HG03097 (cell line): Measurements from ENCODE around the gene TERT.
"Not testable (repeated sequence)": the region's sequence is repeated elsewhere in the genome, so short reads cannot be mapped to it uniquely, and the experiment has no call there.

Experiments
- ATAC-seq: cut with Tn5 transposase; IDR thresholded peaks from one replicate; pipeline ENCODE4 v1.9.1; 2021; ENCODE audit not compliant: unreplicated experiment, low FRiP score

Gene TERT

DNA sequence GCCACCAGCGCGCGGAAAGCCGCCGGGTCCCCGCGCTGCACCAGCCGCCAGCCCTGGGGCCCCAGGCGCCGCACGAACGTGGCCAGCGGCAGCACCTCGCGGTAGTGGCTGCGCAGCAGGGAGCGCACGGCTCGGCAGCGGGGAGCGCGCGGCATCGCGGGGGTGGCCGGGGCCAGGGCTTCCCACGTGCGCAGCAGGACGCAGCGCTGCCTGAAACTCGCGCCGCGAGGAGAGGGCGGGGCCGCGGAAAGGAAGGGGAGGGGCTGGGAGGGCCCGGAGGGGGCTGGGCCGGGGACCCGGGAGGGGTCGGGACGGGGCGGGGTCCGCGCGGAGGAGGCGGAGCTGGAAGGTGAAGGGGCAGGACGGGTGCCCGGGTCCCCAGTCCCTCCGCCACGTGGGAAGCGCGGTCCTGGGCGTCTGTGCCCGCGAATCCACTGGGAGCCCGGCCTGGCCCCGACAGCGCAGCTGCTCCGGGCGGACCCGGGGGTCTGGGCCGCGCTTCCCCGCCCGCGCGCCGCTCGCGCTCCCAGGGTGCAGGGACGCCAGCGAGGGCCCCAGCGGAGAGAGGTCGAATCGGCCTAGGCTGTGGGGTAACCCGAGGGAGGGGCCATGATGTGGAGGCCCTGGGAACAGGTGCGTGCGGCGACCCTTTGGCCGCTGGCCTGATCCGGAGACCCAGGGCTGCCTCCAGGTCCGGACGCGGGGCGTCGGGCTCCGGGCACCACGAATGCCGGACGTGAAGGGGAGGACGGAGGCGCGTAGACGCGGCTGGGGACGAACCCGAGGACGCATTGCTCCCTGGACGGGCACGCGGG, at the start of gene TERT:
TERT (minus strand) TSS at position 234 of the 815 bp plus-strand sequence; CDS start at position 155, 79 bp downstream.
- no peak for ATAC-seq

DNA sequence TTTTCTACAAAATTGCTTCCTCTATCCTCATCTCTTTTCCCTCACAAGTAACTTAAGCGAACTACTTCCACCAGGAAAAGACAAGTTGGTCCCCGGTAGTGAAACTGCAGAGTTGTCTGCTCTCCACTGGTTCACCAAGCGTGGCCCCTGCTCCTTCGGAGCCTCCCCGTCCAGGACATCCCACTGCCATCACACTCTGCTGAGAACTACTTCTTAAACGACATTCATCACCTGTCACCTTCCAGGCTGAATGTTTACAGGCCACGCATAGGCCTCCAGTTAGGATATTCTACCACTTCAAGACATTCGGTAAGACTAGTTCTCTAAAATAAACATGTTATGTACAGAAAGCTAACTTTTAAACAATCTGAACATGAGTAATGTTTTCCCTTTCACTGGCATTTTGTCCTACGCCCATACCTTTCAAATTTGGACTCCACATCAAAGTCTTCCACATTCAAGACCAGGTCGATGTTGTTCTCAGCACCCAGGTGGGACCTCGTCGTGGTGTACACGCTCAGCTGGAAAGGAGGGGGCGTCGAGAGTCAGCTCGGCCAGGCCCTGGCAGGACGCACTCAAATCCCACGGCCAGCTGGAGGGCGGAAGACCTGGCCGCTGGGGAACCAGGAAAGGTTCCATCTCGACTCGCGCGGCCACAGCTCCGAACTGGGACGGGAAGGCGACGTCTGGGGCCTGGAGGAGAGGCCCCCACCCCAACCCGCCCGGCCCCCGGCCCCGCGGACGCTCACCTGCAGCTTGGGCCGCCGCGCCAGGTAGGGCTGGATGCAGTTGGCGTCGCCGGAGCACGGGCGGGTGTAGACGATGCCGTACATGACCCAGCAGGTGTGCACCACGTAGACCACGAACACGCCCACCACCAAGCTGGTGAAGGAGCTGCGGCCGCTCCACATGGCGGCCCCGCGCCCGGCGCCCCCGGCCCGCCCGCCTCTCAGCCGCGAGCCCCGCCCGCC, 49.3 kb upstream of the TERT start:
- ATAC-seq, result peak; percentile 12

DNA sequence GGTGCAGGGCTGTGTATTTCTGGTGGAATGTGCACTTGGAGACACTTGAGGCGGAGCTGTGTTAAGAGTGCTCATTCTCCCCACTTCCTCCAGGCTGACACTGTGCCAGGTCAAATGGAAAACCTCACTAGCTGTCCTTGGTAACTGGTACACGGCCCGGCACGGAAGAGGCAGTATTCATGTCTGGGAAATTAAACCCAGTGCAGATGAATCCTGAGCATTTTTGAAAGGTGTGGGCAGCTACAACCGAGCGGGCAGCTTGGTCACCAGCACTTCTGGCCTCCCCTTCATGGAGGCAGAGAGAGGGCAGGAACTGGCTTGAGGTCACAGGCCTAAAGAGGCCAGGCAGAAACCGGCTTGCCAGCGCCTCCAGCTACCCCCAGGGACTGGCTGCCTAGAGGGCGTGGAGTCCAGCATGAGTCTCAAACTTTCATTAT, 48.5 kb upstream of the TERT start:
- ATAC-seq, result no peak

DNA sequence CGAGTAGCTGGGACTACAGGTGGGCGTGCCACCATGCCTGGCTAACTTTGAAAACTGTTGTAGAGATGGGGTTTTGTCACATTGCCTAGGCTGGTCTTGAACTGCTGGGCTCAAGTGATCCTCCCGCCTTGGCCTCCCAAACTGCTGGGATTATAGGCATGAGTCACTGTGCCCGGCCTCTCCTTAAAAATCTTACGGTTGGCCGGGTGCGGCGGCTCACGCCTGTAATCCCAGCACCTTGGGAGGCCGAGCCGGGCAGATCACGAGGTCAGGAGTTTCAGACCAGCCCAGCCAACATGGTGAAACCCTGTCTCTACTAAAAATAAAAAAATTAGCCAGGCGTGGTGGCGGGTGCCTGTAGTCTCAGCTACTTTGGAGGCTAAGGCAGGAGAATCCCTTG, 47.8 kb upstream of the TERT start:
- ATAC-seq, result not testable (repeated sequence)

DNA sequence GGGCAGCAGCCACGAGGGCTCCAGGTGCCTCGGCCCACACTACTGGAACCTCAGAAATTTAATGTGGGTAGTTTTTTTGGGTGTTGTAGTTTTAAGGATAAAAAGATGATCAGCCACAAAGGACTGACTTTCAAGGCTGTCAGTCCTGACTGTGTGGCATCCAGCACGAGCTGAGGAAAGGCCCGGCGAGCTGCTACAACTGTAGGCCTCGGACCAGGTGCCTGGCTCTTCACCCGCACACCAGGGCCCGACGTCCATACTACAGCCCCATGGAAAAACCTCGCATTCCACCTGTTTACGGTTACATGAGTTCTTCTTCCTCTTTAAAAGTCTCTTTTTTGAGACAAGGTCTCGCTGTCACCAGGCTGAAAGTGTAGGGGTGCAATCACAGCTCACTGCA, 47.4 kb upstream of the TERT start:
- no peak for ATAC-seq

DNA sequence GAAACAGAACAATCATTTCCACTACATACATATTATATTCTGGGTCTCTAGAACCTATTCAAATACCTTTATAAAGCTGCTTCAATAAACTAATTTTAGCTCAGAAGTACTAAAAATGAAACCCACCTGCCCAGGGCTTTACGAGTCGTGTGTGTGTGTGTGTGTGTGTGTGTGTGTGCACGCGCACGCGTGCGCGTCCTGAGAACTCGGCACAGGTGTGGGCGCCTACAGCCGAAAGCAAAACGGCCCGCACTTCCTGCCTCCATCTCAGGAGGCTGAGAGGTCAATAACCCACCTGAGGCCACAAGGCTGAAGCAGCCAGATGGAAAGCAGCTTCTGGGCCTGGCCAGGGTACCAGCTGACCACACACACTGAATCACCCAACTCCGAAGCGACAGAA, 47.0 kb upstream of the TERT start:
- no peak for ATAC-seq

DNA sequence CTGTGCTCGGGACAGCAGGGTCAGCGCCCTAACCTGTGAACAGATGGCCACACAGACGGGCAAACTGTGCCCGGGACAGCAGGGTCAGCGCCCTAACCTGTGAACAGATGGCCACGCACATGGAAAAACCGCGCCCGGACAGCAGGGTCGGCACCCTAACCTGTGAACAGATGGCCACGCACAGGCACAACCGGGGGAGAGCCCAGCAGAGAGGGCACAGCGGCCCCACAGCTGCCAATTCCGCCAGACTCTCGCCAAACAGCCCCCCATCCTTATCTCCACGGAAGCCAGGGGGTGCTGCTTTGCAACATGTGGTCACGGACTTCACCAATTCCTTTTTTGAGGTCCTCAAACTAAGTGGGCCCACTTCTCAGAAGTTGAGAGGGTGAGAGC, 44.9 kb upstream of the TERT start:
- ATAC-seq, result not testable (repeated sequence)

DNA sequence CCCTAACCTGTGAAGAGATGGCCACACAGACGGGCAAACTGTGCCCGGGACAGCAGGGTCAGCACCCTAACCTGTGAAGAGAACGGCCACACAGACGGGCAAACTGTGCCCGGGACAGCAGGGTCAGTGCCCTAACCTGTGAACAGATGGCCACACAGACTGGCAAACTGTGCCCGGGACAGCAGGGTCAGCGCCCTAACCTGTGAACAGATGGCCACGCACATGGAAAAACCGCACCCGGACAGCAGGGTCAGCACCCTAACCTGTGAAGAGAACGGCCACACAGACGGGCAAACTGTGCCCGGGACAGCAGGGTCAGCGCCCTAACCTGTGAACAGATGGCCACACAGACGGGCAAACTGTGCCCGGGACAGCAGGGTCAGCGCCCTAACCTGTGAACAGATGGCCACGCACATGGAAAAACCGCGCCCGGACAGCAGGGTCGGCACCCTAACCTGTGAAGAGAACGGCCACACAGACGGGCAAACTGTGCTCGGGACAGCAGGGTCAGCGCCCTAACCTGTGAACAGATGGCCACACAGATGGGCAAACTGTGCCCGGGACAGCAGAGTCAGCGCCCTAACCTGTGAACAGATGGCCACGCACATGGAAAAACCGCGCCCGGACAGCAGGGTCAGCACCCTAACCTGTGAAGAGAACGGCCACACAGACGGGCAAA, 44.4 kb upstream of the TERT start:
- ATAC-seq, result not testable (repeated sequence)

DNA sequence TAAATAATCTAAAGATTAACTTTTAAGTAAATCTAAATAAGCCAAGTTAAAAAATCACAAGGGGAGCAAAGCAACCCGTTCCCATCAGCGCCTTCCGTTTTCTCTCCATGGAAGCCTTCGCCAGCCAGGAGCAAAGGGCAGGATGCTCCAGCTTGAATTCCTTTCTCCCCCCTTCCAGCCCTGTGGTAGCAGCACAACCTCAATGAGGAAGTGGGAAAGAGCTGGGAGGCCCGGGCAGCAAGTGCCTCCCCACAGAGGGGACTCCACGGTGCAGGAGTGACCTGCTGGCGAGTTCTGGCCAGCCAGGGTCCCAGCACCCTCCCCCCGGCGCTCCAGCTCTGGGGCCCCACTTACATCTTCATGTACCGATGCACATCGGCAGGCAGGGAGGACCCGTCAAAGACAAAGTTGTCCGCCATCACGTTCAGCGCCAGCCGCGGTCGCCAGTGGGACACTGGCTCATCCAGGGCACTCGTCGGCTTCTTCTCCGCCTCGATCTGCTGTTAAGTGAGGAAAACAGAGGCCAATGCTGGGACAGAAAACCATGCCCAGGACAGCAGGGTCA, 43.7 kb upstream of the TERT start:
- no peak for ATAC-seq

DNA sequence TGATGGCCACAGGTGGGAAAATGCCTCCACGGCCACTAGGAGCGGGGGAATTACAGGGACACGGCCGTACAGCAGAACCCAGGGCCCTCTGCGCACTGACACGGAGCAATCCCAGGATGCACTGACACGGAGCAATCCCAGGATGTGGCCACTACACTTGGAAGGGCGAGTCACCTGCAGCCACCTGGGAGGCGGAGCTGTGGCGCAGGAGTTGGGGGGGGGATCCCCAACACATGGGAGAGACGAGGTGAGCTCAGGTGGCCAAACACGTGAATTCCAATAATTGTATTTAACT, 43.3 kb upstream of the TERT start:
- ATAC-seq, result no peak

DNA sequence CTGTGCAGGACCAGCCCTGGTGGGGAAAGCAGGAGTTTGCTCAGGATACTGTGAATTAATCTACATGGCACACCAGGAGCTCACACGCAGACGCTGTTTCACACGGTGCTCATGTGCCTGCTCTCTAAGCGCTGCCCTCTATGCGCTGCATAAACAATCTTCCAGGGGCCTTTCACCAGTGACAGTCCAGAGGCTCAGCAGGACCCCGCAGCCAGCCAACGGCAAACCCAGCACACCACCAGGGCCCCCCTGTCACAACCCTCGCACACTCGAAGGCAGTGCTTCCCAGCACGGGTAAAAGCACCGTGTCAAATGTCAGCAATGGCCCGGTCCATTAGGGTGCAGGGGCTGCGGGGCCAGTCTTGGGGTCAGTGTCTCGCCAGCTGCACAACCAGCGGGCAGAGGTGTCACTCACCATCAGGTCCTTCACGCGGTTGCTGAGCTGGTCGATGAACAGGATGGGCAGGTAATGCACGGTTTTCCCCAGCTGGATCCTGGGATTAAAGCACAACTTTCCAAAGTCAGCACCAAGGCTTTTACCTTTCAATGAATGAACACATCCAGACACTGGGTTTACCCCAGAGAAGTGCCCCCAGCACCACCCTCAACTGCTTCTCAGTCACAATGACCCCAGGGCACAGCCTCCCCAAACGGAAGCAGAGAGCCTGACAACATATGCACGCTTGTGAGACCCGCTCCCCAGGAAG, 42.8 kb upstream of the TERT start:
- ATAC-seq, result no peak

DNA sequence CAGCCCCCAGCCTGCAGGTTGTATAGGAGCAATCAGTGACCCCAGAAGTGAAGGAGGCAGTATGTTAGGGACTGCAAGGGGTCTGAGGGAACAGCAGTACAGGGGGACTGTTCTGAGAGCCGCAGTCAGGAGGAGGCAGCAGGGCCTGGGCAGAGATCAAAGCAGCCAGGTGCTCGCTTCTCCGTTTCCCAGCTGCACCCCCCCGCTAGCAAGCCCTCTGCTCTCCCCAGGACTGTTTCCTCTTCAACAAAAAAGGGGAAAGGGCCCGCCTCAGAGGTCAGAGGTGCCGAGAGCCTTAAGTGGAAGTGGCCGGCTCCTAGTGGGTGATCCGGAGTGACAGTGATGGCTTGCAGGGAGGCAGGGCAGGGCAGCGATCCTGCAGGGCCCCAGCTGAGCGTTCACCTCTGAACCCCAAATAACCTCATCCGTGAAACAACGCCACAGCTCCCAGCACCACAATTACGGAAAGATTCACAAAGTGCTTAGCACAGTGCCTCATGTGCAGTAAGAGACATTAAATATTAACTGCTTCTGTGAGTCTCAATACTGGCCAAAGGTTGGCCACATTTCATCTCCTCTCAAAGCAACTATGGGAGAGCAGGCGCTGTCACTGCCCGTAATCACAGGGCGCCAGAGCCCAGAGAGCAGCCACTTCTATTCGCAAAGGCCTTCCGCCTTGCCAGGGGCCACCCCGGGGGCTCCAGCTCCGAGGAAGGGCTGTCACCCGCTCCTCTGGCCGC, 42.1 kb upstream of the TERT start:
- ATAC-seq, result no peak

DNA sequence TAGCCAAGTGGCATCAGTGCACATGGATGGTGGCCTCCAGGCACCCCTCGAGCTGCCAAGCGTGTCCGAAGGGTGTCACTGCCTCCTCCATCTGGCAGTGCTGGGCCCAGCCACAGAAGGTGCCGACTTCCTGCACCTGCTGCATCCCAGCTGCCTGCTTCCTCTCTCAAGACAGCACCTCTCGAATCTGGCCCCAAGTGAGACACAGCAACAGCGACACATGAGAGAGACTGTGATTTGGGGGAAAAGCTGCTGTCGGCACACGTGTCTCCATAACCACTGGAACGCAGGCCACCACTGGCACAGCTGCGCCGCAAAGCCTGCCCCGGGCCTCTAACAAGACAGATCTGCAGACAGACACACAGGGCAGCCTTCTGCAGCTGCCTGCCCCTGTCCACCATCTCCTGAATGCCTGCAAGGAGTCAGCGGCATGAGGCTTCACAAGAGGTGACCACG, 41.3 kb upstream of the TERT start:
- ATAC-seq, result no peak

DNA sequence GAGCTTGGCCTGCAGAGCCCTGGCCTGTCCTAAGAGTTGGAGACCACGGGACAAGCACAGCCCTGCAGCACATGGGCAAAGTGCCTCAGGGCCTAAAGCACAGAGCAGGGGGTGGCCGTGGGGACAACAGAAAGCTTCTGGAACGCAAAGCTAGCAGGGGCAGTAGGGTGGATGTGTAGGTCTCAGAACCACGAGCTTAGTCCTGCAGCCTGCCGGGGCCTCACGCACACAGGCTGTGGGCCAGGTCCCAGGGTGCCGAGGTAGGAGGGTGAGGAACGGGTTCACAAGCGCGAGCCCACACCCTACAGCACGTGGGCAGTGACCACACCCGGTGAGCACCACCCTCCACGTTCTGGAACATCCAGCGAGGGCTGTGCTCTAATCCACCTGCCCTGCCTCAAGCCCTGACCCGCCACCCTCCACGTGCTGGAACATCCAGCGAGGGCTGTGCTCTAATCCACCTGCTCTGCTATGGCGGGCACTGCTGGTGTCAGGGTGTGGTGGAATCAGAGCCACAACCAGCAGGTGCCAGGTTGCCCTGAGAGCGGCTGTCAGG, 40.8 kb upstream of the TERT start:
- no peak for ATAC-seq

DNA sequence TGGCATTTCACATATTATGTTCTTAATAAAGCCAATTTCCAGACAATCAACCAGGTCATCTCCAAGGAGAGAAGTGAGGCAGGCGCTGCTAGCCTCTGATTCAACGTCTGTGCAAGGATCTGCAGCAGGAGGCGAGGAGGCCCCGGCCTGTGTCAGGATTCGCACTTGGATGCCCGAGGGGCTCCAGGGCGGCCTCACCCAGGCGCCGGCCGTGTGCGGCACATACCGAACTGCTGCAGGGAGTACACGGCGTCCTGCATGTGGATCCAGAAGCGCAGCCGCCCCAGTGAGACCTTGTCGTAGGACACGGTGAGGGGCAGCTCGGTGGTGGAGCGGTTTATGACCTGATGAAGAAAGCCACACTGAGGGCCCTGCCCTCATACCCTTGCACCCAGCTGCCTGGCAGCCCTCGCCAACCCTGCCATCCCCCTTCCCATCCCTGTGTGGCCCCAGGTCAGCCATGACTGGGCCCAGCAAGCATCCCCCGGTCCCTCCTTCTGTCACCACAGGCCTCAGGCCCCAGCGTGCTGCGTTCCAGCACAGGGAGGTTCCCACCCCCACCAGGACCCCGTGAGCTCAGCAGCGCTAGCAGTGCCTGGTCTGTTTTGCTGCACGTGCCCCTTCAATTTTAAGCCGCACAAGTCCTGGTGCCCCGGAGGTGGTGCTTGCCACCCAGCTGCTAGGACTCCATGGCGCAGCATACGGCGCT, 40.1 kb upstream of the TERT start:
- ATAC-seq, result no peak

DNA sequence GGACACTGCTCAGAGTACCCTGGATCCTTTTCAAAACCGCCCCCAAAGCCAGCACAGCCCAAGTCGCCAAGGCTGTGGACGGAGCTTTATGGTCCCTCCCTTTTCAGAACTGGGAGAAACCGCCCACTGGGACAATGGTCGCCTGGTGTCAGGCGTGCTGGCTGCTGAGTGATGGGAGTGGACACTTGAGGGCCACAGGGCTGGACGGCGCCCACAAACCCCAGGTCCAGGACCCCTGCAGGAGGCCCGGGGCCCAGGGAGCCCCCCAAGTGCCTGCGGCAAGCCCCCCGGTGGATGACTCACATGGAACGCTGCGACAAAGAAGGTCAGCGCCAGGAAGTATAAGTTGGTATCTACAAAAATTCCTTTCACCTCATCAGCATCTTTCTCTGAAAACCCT, 39.1 kb upstream of the TERT start:
- no peak for ATAC-seq

DNA sequence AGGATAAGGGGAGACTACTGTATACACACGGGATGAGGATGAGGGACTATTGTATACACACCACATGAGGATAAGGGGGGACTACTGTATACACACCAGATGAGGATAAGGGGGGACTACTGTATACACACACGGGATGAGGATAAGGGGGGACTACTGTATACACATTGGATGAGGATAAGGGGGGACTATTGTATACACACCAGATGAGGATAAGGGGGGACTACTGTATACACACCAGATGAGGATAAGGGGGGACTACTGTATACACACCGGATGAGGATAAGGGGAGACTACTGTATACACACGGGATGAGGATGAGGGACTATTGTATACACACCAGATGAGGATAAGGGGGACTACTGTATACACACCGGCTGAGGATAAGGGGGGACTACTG, 38.4 kb upstream of the TERT start:
- ATAC-seq, result not testable (repeated sequence)

DNA sequence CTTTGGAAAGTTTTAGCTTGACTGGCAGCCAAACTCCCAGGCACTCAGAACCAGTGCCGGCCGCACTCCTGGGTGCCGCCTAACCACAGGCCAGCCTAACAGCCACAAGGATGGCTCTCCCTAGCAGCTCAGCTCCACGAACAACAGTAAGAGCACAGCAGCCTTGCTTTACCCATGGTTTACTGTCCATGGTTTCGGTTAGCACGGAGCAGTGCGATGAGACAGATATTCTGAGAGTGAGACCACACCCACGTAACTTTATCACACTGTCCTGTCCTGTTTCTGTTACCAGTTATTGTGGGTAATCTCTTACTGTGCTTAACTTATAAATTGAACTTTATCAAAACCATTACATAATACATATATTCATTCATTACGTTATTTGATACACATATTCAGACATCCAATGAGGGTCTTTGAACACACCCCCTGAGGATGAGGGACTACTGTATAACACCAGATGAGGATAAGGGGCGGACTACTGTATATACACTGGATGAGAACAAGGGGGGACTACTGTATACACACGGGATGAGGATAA, 37.7 kb upstream of the TERT start:
- no peak for ATAC-seq
